Hematopoietic multipotent progenitor cell treated with erythropoietin and hydrocortisone succinate and interleukin-3 and kit ligand, for 4 days (in vitro differentiated cells): ENCODE results near the gene SLC28A3.
"Not testable (repeated sequence)": the region's sequence is repeated elsewhere in the genome, so short reads cannot be mapped to it uniquely, and the experiment has no call there.

Experiments used
- DNase-seq: peaks from one replicate; pipeline ENCODE4 v3.0.0-alpha.2; 2015

The SLC28A3 gene, protein sequence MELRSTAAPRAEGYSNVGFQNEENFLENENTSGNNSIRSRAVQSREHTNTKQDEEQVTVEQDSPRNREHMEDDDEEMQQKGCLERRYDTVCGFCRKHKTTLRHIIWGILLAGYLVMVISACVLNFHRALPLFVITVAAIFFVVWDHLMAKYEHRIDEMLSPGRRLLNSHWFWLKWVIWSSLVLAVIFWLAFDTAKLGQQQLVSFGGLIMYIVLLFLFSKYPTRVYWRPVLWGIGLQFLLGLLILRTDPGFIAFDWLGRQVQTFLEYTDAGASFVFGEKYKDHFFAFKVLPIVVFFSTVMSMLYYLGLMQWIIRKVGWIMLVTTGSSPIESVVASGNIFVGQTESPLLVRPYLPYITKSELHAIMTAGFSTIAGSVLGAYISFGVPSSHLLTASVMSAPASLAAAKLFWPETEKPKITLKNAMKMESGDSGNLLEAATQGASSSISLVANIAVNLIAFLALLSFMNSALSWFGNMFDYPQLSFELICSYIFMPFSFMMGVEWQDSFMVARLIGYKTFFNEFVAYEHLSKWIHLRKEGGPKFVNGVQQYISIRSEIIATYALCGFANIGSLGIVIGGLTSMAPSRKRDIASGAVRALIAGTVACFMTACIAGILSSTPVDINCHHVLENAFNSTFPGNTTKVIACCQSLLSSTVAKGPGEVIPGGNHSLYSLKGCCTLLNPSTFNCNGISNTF

DNA sequence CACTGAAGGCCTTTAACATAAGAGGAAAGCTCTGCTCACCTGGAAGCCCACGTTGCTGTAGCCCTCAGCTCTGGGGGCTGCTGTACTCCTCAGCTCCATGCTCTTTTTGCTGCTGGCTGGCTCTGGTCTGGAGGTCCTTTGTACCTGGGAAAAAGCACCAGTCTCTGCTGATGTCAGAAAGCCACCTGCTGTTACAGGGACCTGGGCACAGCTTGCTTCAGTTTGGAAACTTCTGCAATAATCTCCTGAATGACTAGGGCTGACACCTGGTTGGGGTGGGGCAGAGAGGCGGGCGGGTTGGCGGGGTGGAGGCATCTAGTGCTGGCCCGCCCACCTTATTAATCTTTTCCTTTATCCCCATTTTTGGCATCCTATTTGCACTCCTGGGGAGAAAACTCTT lies at the start of gene SLC28A3:
SLC28A3 (minus strand) TSS at position 224 of the 400 bp plus-strand sequence; CDS start at position 99, 125 bp downstream.
- DNase-seq, result no peak

- DNase-seq, result not testable (repeated sequence)
Measured at GRCh38 chr9:84390254-84390653, 49.7 kb upstream of the SLC28A3 start.

- no peak for DNase-seq
Measured at GRCh38 chr9:84387821-84388220, 47.3 kb upstream of the SLC28A3 start.

DNA sequence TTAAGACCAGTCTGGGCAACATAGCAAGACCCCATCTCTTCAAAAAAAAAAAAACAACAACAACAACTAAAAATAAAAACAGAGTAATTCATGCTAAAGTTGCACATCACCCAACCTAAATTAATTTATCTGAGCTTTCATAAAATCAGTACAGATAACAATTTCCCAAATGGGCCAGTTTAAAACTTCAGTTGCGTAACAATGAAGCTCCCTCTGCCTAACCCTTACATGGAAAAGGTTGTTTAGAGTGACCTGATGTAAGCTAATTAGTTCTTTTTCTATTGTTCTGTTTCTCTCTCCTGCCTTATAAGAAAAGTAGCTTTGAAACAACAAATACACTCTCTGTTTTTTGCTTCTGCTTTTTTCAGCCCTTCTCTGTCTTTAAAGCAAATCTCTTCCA lies 46.2 kb upstream of the SLC28A3 start:
- DNase-seq, result no peak

- DNase-seq, result no peak
Measured at GRCh38 chr9:84385386-84386040, 45.0 kb upstream of the SLC28A3 start.

DNA sequence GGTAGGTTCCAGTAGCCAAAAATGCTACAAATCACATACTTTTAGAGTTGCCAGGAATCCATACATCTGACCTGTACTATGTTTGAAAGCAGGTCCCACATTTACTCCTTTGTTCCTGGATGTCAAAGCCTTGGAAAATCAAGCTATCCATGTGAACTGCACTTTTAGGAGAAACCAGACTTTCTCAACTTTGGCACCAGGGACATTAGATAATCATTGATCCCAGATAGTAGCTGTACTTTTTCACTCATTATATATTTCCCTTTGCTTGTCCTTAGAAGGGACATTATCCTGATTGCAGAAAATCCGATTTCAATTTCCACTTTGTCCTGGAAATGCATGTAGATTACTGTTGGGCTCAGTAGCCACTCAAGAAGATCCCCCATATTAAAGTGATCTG lies 44.1 kb upstream of the SLC28A3 start:
- no peak for DNase-seq

DNA sequence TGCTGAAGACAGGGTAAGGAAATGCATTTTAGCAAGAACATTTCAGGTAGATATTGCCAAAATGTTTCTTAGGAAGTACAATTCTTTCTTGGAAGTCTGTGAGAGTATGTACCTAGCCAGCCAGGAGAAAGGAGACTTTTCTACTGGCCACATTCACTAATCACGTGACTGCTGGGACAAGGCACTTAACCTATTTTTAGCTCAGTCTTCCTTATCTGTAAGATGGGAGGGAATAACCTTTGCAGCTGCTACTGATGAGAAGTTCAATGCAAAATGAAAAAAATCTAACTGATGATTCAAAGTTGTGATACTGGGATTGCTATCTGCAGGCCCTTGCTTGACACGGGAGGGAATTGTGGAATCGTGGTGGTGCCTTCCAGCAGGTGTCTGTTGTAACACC lies 42.6 kb upstream of the SLC28A3 start:
- DNase-seq, result no peak

GRCh38 chr9:84382720-84383119 lies 42.2 kb upstream of the SLC28A3 start:
- DNase-seq, result no peak

- no peak for DNase-seq
Measured at GRCh38 chr9:84381508-84381907, 41.0 kb upstream of the SLC28A3 start.

DNA sequence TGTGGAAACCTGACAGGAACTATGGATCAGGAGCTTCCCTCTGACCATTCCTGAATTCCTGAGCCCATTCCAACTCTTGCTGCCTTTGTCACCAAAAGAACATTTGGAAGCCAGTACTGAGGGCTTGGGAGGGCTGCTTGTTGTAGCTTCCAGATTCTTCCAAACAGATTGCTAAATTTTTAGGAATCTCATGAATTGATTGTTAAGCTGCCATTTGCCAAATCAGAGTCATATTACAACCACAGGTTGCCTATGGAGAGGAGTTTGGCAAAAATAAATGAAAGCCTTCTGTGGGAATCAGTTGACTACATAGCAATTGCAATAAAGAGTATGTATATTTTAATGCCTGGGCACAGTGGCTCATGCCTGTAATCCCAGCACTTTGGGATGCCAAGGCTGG lies 39.2 kb upstream of the SLC28A3 start:
- no peak for DNase-seq

GRCh38 chr9:84375954-84376353 lies 35.4 kb upstream of the SLC28A3 start:
- peak; percentile 69 for DNase-seq

GRCh38 chr9:84374516-84374915 lies 34.0 kb upstream of the SLC28A3 start:
- peak; percentile 37 for DNase-seq

DNA sequence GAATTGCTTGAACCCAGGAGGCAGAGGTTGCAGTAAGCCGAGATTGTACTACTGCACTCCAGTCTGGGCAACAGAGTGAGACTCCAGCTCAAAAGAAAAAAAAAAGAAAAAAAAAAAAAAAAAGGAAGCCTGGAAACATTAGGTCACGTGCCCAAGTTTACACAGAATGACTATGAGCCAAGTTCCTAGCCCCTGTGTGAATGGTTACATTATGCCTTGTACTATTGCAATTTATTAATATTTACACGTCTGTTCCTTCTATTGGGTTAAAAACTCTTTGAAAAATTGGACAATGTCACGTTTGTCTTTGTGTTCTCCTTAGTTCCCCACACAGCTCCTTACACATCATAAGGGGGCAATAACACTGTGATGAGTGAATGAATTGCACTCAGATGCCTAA lies 33.5 kb upstream of the SLC28A3 start:
- DNase-seq, result no peak

GRCh38 chr9:84371737-84372136 lies 31.2 kb upstream of the SLC28A3 start:
- DNase-seq, result peak; percentile 85

DNA sequence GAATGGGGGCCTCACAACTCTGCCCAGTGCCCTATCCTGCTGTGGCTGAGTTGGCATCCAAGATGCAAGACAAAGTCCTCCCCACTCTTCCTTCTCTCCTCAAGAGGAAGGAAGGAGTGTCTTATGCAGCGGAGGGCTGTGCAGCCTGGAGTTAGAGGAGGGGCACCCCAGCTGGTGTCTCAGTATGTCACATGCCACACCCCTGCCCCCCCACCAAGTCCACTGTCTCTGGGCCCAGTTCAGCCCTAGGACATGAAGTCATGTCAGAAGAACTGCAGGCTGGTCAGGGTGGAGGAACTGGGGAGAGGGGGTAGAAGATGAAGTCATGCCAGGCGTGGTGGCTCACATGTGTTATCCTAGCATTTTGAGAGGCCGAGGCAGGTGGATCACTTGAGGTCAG lies 28.0 kb upstream of the SLC28A3 start:
- peak; percentile 23 for DNase-seq

DNA sequence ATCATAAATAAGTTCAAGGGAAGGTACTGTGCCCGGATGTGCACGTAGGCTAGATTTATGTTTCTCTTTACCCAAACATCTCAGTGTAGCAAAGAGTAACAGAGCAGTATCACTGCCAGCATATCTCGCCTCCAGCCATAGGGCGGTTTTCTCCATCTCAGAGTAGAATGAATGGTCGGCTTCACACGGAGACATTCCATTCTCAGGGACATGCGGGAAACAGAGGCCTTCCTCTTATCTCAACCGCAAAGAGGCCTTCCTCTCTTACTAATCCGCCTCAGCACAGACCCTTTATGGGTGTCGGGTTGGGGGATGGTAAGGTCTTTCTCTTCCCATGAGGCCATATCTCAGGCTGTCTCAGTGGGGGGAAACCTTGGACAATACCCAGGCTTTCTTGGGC lies 27.2 kb upstream of the SLC28A3 start:
- DNase-seq, result peak; percentile 58

- no peak for DNase-seq
Measured at GRCh38 chr9:84366683-84367082, 26.1 kb upstream of the SLC28A3 start.

DNA sequence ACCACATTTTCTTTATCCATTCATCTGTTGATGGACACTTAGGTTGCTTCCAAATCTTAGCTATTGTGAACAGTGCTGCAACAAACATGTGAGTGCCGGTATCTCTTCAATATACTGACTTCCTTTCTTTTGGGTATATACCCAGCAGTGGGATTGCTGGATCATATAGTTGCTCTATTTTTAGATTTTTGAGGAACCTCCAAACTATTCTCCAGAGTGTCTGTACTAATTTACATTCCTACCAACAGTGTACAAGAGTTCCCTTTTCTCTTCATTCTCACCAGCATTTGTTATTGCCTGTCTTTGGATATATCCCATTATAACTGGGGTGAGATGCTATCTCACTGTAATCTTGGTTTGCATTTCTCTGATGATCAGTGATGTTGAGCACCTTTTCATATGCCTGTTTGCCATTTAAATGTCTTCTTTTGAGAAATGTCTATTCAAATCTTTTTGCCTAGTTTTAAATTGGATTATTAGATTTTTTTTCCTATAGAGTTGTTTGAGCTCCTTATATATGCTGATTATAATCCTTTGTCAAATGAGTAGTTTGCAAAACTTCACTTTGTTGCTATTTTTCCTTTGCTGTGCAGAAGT lies 24.4 kb upstream of the SLC28A3 start:
- DNase-seq, result not testable (repeated sequence)

GRCh38 chr9:84361645-84362044 lies 21.1 kb upstream of the SLC28A3 start:
- DNase-seq, result no peak

DNA sequence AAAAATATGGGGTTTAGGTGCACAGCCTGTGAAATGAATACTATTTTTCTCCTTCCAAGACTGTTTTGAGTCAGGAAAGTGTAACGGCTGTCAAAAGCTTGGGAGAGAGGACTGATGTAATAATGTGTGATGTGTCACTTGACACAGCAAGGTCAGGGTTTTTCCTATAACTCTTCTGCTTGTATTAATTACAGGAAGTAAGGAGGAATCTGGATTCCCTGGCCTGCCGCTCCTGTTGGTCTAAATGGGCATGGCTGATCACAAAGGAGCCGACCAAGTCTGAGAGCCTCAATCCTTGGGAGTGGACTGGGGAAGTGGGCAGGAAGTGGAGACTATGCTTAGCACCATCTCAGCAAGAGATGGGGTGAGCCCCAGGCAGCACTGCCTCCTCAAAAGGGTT lies 16.7 kb upstream of the SLC28A3 start:
- DNase-seq, result no peak

DNA sequence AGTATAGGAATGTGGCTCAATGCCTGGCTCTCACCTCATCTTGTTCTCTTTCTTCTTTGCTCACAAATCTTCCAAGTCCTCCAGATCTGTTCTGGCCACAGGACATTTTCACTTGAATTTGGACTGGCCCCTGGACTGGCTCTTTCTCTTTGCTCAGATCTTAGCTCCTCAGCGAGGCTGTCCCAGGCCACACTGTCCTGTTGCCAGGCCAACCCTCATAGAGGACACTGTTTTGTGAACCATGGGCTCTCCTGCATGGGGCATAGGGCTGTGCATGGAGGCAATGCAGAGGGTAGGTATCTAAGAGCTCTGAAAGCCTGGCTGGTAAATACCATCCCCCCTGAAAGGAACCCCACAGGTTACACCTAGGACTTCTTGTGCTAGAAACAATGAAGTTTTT lies 13.5 kb upstream of the SLC28A3 start:
- no peak for DNase-seq

DNA sequence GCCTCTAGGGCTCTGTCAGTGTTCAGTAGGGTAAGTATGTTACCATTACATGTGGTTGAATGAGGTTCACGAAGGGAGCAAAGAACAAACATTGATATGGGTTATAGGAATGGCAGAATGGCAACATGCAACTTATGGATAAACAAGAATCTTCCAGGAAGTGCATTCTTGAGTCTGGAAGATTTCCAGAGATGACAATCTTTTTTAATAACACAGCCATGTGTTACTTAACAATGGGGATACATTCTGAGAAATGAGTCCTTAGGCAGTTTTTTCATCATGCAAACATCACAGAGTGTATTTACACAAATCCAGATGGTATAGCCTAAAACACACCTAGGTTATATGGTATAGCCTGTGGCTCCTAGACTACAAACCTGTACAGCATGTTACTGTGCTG lies 9.1 kb upstream of the SLC28A3 start:
- no peak for DNase-seq

DNA sequence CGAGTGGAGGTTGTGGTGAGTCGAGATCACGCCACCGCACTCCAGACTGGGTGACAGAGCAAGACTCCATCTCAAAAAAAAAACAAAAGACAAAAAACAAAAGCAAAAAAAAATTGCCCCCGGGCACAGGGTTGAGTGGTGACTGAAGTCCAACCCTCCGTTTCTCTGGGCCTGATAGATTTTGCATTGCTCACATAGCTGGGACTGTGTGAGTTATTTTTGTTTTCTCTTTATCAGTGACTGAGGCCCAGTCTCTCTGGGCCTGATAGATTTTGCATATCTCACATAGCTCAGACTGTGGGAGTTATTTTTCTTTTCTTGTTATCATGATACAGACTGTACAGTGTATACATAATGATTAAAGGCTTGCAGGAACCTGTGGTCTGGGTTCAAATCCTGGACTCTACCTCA lies 2.6 kb upstream of the SLC28A3 start:
- DNase-seq, result peak; percentile 68
